Right lung (tissue), 5 donors: ENCODE data around the gene NEUROD2. TPM values are rescaled to one million over a fixed set of nuclear protein-coding genes. Genes with fewer than 3 reads are reported as not detected.
"Not testable (repeated sequence)": the region's sequence is repeated elsewhere in the genome, so short reads cannot be mapped to it uniquely, and the experiment has no call there.

ENCODE experiments used
- DNase-seq, 2 donors: peaks; one replicate each; pipeline ENCODE4 v3.0.0-alpha.2; 2013
- polyA plus RNA-seq, 5 donors: library from polyadenylated mRNA; unstranded; fragments of 120-200 nt; gene quantifications; one replicate each; pipeline versions ENCODE4 v1.2.1 to v1.2.3, GENCODE V29; 2013; ENCODE audit warnings: inconsistent platforms in 1 of 5, low replicate concordance in 1 of 5; ENCODE audit not compliant: insufficient read length in 5 of 5, insufficient read depth in 1 of 5

NEUROD2 gene
- polyA plus RNA-seq, 5 donors = 0.03 to 0.08 (median 0.04) TPM; not detected in 1

- no peak for DNase-seq
Measured at GRCh38 chr17:39602533-39603303, 5.0 kb downstream of the NEUROD2 start.

GRCh38 chr17:39601758-39602532 is 5.8 kb downstream of the NEUROD2 start:
- no peak for DNase-seq

DNA sequence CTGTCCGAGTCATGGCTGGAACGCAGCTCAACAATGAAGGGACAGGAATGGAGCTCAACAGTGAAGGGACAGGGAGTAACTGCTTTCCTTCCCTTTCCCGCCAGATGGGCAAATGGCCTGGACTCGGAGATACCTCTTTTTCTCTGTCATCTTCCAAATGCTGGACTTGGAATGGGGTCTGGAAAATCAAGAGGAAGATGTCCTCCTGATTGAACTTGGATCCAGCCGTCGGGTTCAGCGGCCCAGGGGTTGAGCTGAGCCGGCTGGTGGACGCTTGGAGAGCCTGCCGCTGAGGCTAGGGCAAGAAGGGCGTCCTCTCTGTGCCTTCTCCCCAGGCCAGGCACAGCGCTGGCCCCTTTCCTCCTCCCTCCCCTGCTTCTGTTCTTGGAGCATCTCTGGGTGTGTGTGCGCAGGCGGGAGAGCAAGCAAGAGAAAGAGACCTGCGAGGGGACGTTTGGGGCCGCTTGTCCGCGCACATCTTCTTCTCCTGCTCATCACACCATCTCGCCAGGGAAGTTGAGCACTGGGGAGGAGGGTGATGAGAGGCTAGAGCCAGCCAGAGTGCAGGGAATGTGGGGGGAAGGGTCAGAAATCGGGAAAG is 6.6 kb downstream of the NEUROD2 start:
- no peak for DNase-seq

GRCh38 chr17:39600288-39600996 is 7.3 kb downstream of the NEUROD2 start:
- no peak for DNase-seq

GRCh38 chr17:39599665-39600231 is 8.0 kb downstream of the NEUROD2 start:
- DNase-seq = no peak

DNA sequence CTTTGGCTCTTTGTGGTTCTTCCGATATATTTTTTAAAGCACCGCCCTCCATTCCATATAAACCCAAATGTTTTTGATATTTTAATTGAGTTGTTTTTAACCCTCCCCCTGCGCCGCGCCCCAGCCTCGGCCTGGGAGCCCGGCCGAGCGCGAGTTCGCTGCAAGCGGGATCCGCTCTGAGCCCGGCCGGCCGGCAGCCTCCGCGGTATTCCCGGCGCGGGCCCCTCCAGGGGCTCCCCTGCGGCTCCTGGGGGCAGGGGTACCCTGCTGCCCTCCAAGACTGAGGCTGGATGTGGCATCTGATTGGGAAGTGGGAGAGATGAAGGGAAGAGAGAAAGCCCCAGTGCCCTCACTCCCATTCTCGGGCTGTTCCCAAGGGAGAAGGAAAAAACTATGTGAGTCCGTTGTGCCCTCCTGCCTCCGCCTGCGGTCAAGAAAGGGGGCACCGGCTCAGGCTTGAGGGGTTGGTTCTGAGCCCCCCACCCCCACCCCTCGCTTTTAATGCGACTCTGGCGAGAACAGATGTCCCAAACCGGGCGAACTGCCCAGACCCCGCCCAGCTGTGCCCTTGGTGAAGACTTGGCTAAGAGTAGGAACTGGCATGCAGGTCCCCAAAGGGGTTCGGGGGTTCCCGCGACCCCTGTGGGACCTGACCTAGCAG is 8.6 kb downstream of the NEUROD2 start:
- no peak for DNase-seq

DNA sequence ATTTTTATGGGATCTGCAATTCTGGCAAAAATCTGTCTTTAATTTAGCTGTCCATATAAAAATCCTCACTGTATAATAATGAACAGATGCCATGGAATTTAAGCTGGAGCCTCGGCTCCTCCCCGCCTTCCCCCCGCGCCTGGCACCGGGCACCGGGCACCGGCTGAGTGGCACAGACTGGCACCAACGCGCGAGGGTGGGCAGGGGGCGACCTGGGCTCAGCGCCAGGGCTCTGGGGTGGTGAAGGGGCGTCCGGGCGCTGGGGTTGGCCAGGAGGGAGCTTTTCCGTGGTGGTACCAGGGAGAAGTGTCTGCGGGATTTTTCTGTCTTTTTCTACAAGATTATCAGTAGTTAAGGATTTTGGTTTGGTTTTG is 9.1 kb downstream of the NEUROD2 start:
- no peak for DNase-seq

- DNase-seq = no peak
Measured at GRCh38 chr17:39598047-39598481, 9.7 kb downstream of the NEUROD2 start.

- no peak for DNase-seq
Measured at GRCh38 chr17:39597372-39598046, 10.2 kb downstream of the NEUROD2 start.

DNA sequence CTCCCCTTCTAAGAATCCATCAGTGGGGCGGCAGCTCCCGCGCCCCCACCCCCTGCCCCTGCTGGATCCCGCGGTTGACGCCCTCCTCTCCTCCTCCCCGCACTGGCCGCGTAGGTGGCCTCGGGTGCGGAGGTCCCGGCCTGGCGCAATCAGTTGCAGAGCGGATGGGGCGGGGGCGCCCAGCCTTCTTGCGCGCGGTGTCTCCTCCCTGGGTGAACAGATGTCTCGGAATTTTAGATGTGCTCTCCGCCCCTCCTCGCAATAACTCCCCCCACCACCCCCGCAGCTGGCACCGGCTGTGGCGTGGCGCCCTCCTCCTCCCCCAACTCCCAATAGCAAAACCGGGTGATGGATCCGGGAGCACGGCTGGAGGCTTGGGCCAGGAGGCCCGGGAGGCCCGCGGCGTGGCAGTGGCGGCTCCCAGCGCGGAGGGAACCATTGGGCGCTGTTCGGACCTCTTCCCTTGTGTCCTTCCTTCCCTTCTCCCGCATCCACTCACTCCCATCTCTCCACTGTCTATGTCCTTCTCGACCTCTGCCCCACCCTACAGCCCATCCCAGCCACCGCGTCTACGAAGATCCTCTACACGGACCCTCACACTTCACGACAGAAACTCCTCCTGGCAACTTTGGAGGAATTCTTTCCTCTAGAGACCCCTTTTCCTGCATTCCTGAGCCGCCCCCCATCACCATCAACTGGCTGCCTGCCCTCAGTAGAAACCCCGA is 11.0 kb downstream of the NEUROD2 start:
- DNase-seq = no peak

GRCh38 chr17:39595928-39596510 is 11.7 kb downstream of the NEUROD2 start:
- DNase-seq = no peak

GRCh38 chr17:39595294-39595693 is 12.4 kb downstream of the NEUROD2 start:
- DNase-seq = no peak

DNA sequence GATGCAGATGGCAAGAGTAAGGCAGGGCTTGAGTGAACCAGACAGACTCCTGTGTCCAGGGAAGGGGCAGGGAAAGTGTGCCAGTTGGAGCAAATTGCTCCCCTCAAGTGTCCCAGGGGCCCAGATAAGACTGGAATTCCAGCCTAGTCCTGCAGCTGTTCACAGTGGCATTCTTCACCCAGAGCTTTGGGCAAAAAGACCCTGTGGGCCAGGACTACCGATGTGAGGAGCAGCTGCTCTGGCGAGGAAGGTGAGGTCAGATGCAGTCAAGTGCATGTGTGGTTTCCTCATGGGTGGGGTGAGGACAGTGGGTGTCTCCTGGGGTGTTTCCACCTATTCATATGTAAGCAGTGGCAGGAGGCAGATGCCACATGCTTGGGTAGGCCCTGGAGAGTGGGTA is 14.3 kb downstream of the NEUROD2 start:
- no peak for DNase-seq

GRCh38 chr17:39591958-39592954 is 15.5 kb downstream of the NEUROD2 start:
- peak in 1 of 2 donors; percentile 50 for DNase-seq

DNA sequence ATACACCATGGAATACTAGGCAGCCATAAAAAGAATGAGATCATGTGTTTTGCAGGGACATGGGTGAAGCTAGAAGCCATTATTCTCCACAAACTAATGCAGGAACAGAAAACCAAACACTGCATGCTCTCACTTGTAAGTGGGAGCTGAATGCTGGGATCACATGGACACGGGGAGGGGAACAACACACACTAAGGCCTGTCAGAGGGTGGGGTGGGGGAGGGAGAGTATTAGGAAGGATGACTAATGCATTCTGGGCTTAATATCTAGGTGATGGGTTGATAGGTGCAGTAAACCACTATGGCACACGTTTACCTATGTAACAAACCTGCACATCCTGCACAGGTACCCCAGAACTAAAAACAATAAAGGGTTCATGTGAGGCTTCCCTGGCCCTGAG is 17.5 kb downstream of the NEUROD2 start:
- DNase-seq = not testable (repeated sequence)

DNA sequence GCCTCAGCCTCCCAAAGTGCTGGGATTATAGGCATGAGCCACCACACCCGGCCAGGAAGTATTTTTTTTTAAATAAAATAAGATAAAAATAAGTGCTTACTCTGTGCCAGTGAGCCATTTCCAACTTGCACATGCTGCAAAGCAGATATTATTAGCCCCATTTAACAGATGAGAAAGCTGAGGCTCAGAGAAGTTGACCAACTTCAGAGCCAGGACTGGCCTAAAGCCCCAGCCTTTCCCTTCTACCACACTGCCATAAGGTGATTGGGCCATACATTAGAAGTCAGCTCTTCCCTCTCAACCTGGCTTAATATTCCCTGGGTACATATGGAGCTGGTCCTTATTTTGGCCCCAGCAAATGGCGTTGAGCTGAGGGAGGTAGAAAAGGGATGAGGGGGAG is 25.1 kb downstream of the NEUROD2 start:
- no peak for DNase-seq

GRCh38 chr17:39581759-39582085 is 26.0 kb downstream of the NEUROD2 start:
- no peak for DNase-seq

GRCh38 chr17:39581071-39581758 is 26.5 kb downstream of the NEUROD2 start:
- no peak for DNase-seq
